GM06990 (cell line): ENCODE measurements around the gene TMED8.

ENCODE experiments used
- DNase-seq: peaks from one replicate; pipeline ENCODE4 v3.0.0-alpha.2; 2011; ENCODE audit not compliant: insufficient read length; ENCODE audit errors: extremely low read depth
- H3K27me3 ChIP-seq: replicated peaks from 2 replicates; pipeline ENCODE4 v1.6.0; 2011; ENCODE audit warnings: low read length; ENCODE audit not compliant: control insufficient read depth, insufficient read depth
- H3K36me3 ChIP-seq: 2 replicates; pipeline ENCODE4 v1.5.1; 2011; ENCODE audit warnings: low read length; ENCODE audit not compliant: control insufficient read depth, insufficient read depth
- H3K4me3 ChIP-seq: replicated peaks from 2 replicates; pipeline ENCODE4 v1.5.1; 2011; ENCODE audit warnings: low read depth, mild to moderate bottlenecking, control low read depth, low read length
- CTCF ChIP-seq: IDR thresholded peaks from 2 replicates; pipeline ENCODE4 v1.5.1; 2011; ENCODE audit warnings: low read length, control low read depth, mild to moderate bottlenecking, inconsistent platforms; ENCODE audit not compliant: insufficient read depth, poor library complexity, severe bottlenecking

TMED8 gene

GRCh38 chr14:77344377-77344996, 32.4 kb downstream of the TMED8 start:
- H3K27me3 ChIP-seq = no peaks in the 10 kb centered on the region
- no peak overlapping the region for H3K4me3 ChIP-seq
- no peak for DNase-seq
- H3K36me3 ChIP-seq = peaks cover 15% of the 10 kb centered on the region
- TF ChIP-seq CTCF = no peak

- DNase-seq = no peak
- H3K36me3 ChIP-seq = peaks cover 14% of the 10 kb centered on the region
- H3K4me3 ChIP-seq = no peak overlapping the region
- no peak for TF ChIP-seq CTCF
- no peaks in the 10 kb centered on the region for H3K27me3 ChIP-seq
These were observed 33.2 kb downstream of the TMED8 start for GRCh38 chr14:77343662-77344061.

GRCh38 chr14:77342726-77343397, 34.0 kb downstream of the TMED8 start:
- no peak for DNase-seq
- no peak for TF ChIP-seq CTCF
- H3K27me3 ChIP-seq = no peaks in the 10 kb centered on the region
- no peak overlapping the region for H3K4me3 ChIP-seq
- peaks cover 14% of the 10 kb centered on the region for H3K36me3 ChIP-seq

GRCh38 chr14:77340389-77340788, 36.5 kb downstream of the TMED8 start:
- H3K4me3 ChIP-seq = no peak overlapping the region
- DNase-seq = no peak
- no peaks in the 10 kb centered on the region for H3K27me3 ChIP-seq
- peaks cover 12% of the 10 kb centered on the region for H3K36me3 ChIP-seq
- TF ChIP-seq CTCF = no peak

GRCh38 chr14:77339407-77339806, 37.5 kb downstream of the TMED8 start:
- Histone ChIP-seq H3K4me3 (no peak overlapping the region), H3K27me3 (no peaks in the 10 kb centered on the region), H3K36me3 (peaks cover 12% of the 10 kb centered on the region)
- no peak for DNase-seq
- no peak for TF ChIP-seq CTCF
